Smooth muscle cell (in vitro differentiated cells): ENCODE measurements around the gene HAUS1. TPM values are rescaled to one million over a fixed set of nuclear protein-coding genes. Genes with fewer than 3 reads are reported as not detected.

Experiments
- DNase-seq: peaks from one replicate; lab custom pipeline; 2025; ENCODE audit not compliant: unreplicated experiment; lab: John Stamatoyannopoulos, UW
- H2AFZ ChIP-seq: fragments of 200-600 bp; sonication (generic); 2 replicates; pipeline ENCODE4 v1.6.0; 2016; ENCODE audit warnings: antibody characterized with exemption, low read depth, mild to moderate bottlenecking
- H3F3A ChIP-seq: fragments of 200-600 bp; sonication (generic); 2 replicates; pipeline ENCODE4 v1.6.0; 2017; ENCODE audit warnings: antibody characterized with exemption, low read depth
- H3K27ac ChIP-seq: fragments of 200-600 bp; sonication (generic); 2 replicates; pipeline ENCODE4 v1.5.1; 2016; ENCODE audit warnings: low read depth, mild to moderate bottlenecking
- H3K27me3 ChIP-seq: fragments of 200-600 bp; sonication (generic); 2 replicates; pipeline ENCODE4 v1.6.1; 2016; ENCODE audit warnings: low read depth, mild to moderate bottlenecking
- H3K36me3 ChIP-seq: fragments of 200-600 bp; sonication (generic); 2 replicates; pipeline ENCODE4 v1.5.1; 2016; ENCODE audit warnings: low read depth
- H3K4me1 ChIP-seq: fragments of 200-600 bp; sonication (generic); 2 replicates; pipeline ENCODE4 v1.5.1; 2016; ENCODE audit warnings: low read depth
- H3K4me2 ChIP-seq: fragments of 200-600 bp; sonication (generic); 2 replicates; pipeline ENCODE4 v1.6.0; 2016; ENCODE audit warnings: mild to moderate bottlenecking
- H3K4me3 ChIP-seq: fragments of 200-600 bp; sonication (generic); 2 replicates; pipeline ENCODE4 v1.5.1; 2016; ENCODE audit warnings: mild to moderate bottlenecking
- H3K79me2 ChIP-seq: fragments of 200-600 bp; sonication (generic); 2 replicates; pipeline ENCODE4 v1.6.0; 2016; ENCODE audit warnings: low read depth, mild to moderate bottlenecking
- H3K9ac ChIP-seq: fragments of 200-600 bp; sonication (generic); 2 replicates; pipeline ENCODE4 v1.6.0; 2016; ENCODE audit warnings: low read depth
- H3K9me3 ChIP-seq: fragments of 200-600 bp; sonication (generic); replicated peaks from 2 replicates; pipeline ENCODE4 v1.5.1; 2016; ENCODE audit warnings: low read depth
- H4K20me1 ChIP-seq: fragments of 200-600 bp; sonication (generic); 2 replicates; pipeline ENCODE4 v1.6.0; 2016; ENCODE audit warnings: low read depth
- CTCF ChIP-seq: fragments of 200-600 bp; sonication (generic); IDR thresholded peaks from 2 replicates; pipeline ENCODE4 v1.5.1; 2017; ENCODE audit warnings: borderline replicate concordance, mild to moderate bottlenecking, antibody characterized with exemption; ENCODE audit not compliant: insufficient read depth, poor library complexity, severe bottlenecking
- WGBS: methylation state at CpG from one replicate; pipeline ENCODE4 v1.1.7; 2016; ENCODE audit warnings: low lambda C conversion rate; 5-methylcytosine and 5-hydroxymethylcytosine counted together
- polyA plus RNA-seq: library from polyadenylated mRNA; unstranded; fragments of >200 nt; fragmentation: Nextera tagmentation; extraction: Ambion mirVana; gene quantifications from 2 replicates; pipeline ENCODE4 v1.2.1, GENCODE V29; 2016
- total RNA-seq: library from RNA; depleted of rRNA; stranded (reverse); fragments of >200 nt; gene quantifications from 2 replicates; pipeline ENCODE4 v1.2.3, GENCODE V29; 2014

Gene HAUS1
- total and polyA plus RNA-seq, 2 experiments from 2014 or later: 44.2 to 50.6 TPM

- WGBS: 91% methylated on average over 3 of the region's 3 CpGs
- no peak for DNase-seq
- no peak for TF ChIP-seq CTCF
Observed at GRCh38 chr18:46060359-46060841, 43.8 kb upstream of the HAUS1 start.

GRCh38 chr18:46061387-46061786 is 42.8 kb upstream of the HAUS1 start:
- DNase-seq: no peak
- no peak for TF ChIP-seq CTCF
- H3K27ac ChIP-seq: no peak overlapping the region
- no peaks in the 10 kb centered on the region for H3F3A ChIP-seq
- no peaks in the 10 kb centered on the region for H3K79me2 ChIP-seq
- H3K27me3 ChIP-seq: no peaks in the 10 kb centered on the region
- no peak overlapping the region for H3K4me3 ChIP-seq
- no peak overlapping the region for H3K9ac ChIP-seq
- H3K4me1 ChIP-seq: no peaks in the 10 kb centered on the region
- no peaks in the 10 kb centered on the region for H4K20me1 ChIP-seq
- H2AFZ ChIP-seq: no peak overlapping the region
- 93% methylated on average over 3 of the region's 3 CpGs for WGBS
- H3K4me2 ChIP-seq: no peak overlapping the region
- no peaks in the 10 kb centered on the region for H3K36me3 ChIP-seq
- no peaks in the 10 kb centered on the region for H3K9me3 ChIP-seq

More at GRCh38 chr18:46060359-46060841, 43.8 kb upstream of the HAUS1 start:
- no peaks in the 10 kb centered on the region for H3K79me2 ChIP-seq
- H2AFZ ChIP-seq: no peak overlapping the region
- H3K9me3 ChIP-seq: no peaks in the 10 kb centered on the region
- H3F3A ChIP-seq: no peaks in the 10 kb centered on the region
- H3K27me3 ChIP-seq: no peaks in the 10 kb centered on the region
- H3K4me3 ChIP-seq: no peak overlapping the region
- no peaks in the 10 kb centered on the region for H3K36me3 ChIP-seq
- H3K4me1 ChIP-seq: no peaks in the 10 kb centered on the region
- peaks cover under 1% of the 10 kb centered on the region for H4K20me1 ChIP-seq
- H3K4me2 ChIP-seq: no peak overlapping the region
- H3K9ac ChIP-seq: no peak overlapping the region
- H3K27ac ChIP-seq: no peak overlapping the region

- no peak for DNase-seq
- Histone ChIP-seq H3K36me3 (no peaks in the 10 kb centered on the region), H3K4me2 (no peak overlapping the region), H3K4me1 (no peaks in the 10 kb centered on the region), H4K20me1 (no peaks in the 10 kb centered on the region), H3K4me3 (no peak overlapping the region), H2AFZ (no peak overlapping the region), H3K79me2 (no peaks in the 10 kb centered on the region), H3F3A (no peaks in the 10 kb centered on the region), H3K9me3 (no peaks in the 10 kb centered on the region), H3K9ac (no peak overlapping the region), H3K27me3 (no peaks in the 10 kb centered on the region), H3K27ac (no peak overlapping the region)
- WGBS: 100% methylated on average over 1 of the region's 1 CpG
- TF ChIP-seq CTCF: no peak
Observed at GRCh38 chr18:46061796-46062195, 42.4 kb upstream of the HAUS1 start.

GRCh38 chr18:46062781-46063180 is 41.4 kb upstream of the HAUS1 start:
- Histone ChIP-seq H3F3A (no peaks in the 10 kb centered on the region), H3K9me3 (no peaks in the 10 kb centered on the region), H3K4me3 (no peak overlapping the region), H3K27me3 (no peaks in the 10 kb centered on the region), H3K27ac (no peak overlapping the region), H4K20me1 (no peaks in the 10 kb centered on the region), H3K4me2 (no peak overlapping the region), H3K79me2 (no peaks in the 10 kb centered on the region), H2AFZ (no peak overlapping the region), H3K36me3 (no peaks in the 10 kb centered on the region), H3K4me1 (no peaks in the 10 kb centered on the region), H3K9ac (no peak overlapping the region)
- DNase-seq: no peak
- no peak for TF ChIP-seq CTCF
- 76% methylated on average over 5 of the region's 5 CpGs for WGBS
